H1 (cell line): ENCODE results near the gene SLC4A1AP. TPM values are rescaled to one million over a fixed set of nuclear protein-coding genes. Genes with fewer than 3 reads are reported as not detected.
A peak's percentile ranks its signal among the peaks of the same experiment; 100 is the strongest.

ENCODE experiments used
- CTCF ChIA-PET: fragments of 300-600 bp; sonication (Branson Sonifier 250); formaldehyde crosslinking; loops from one replicate; lab custom pipeline; 2021; ENCODE audit not compliant: partially characterized antibody; lab: Charles Lee
- POLR2A ChIA-PET: fragments of 300-600 bp; sonication (Branson Sonifier 250); formaldehyde crosslinking; loops from one replicate; lab custom pipeline; 2021; ENCODE audit warnings: inconsistent platforms; ENCODE audit not compliant: partially characterized antibody; lab: Charles Lee
- DNase-seq, 2 experiments: peaks; one replicate each; pipeline versions ENCODE4 v3.0.0 to v3.0.0-alpha.2; 2010 to 2022; ENCODE audit warnings: low spot score in 2 of 2, low read depth in 1 of 2, mixed read lengths in 1 of 2
- FAIRE-seq: peaks from 2 replicates; lab custom pipeline; 2011; peaks lifted over from hg19 to GRCh38; lab: Jason Lieb, UNC
- H2AFZ ChIP-seq: 2 replicates; pipeline ENCODE4 v1.8.1; 2012; ENCODE audit warnings: low read length, inconsistent platforms
- H2AK5ac ChIP-seq: 2 replicates; pipeline ENCODE4 v1.6.1; 2013; ENCODE audit warnings: low read depth, low read length
- H2BK120ac ChIP-seq: replicated peaks from 2 replicates; pipeline ENCODE3; 2013; ENCODE audit warnings: low read depth, low read length, inconsistent platforms
- H2BK12ac ChIP-seq: 2 replicates; pipeline ENCODE4 v1.6.1; 2013; ENCODE audit warnings: low read depth, low read length
- H2BK15ac ChIP-seq: 2 replicates; pipeline ENCODE4 v1.6.1; 2013; ENCODE audit warnings: low read length
- H2BK20ac ChIP-seq: 2 replicates; pipeline ENCODE4 v1.6.1; 2013; ENCODE audit warnings: low read length
- H2BK5ac ChIP-seq: 2 replicates; pipeline ENCODE4 v1.6.1; 2013; ENCODE audit warnings: low read depth, low read length
- H3K14ac ChIP-seq: 2 replicates; pipeline ENCODE4 v1.6.1; 2013; ENCODE audit warnings: inconsistent platforms; ENCODE audit not compliant: insufficient read length
- H3K18ac ChIP-seq: 2 replicates; pipeline ENCODE4 v1.6.1; 2013; ENCODE audit warnings: low read length; ENCODE audit errors: extremely low read depth
- H3K23ac ChIP-seq: 2 replicates; pipeline ENCODE4 v1.6.1; 2013; ENCODE audit warnings: inconsistent platforms; ENCODE audit not compliant: insufficient read length
- H3K23me2 ChIP-seq: 2 replicates; pipeline ENCODE4 v1.6.1; 2013; ENCODE audit warnings: low read depth, low read length
- H3K27ac ChIP-seq: 2 replicates; pipeline ENCODE4 v1.6.1; 2011; ENCODE audit warnings: low read depth, low read length, inconsistent platforms
- H3K27me3 ChIP-seq, 4 experiments: replicated peaks in 1 of 4; 1 replicate in 1 of 4; 2 replicates in 3 of 4; pipeline versions ENCODE4 v1.6.1 to v1.8.1; 2011 to 2013; ENCODE audit warnings: low read length in 3 of 4, mild to moderate bottlenecking in 3 of 4, inconsistent platforms in 2 of 4, mixed read lengths in 2 of 4, moderate library complexity in 1 of 4; ENCODE audit not compliant: control insufficient read depth in 3 of 4, insufficient read depth in 3 of 4; ENCODE audit errors: extremely low read depth in 1 of 4
- H3K36me3 ChIP-seq, 4 experiments: 2 replicates each; pipeline versions ENCODE4 v1.6.1 to v1.8.1; 2011 to 2013; ENCODE audit warnings: mild to moderate bottlenecking in 4 of 4, low read length in 3 of 4, moderate library complexity in 2 of 4, control low read depth in 1 of 4, inconsistent platforms in 1 of 4; ENCODE audit not compliant: insufficient read depth in 4 of 4, control insufficient read depth in 2 of 4
- H3K4ac ChIP-seq: replicated peaks from 2 replicates; pipeline ENCODE3; 2013; ENCODE audit warnings: low read length, low read depth, mixed read lengths, inconsistent platforms; ENCODE audit not compliant: insufficient read length
- H3K4me1 ChIP-seq, 4 experiments: replicated peaks in 1 of 4; 1 replicate in 1 of 4; 2 replicates in 3 of 4; pipeline versions ENCODE4 v1.6.1 to v1.8.1; 2011 to 2013; ENCODE audit warnings: low read length in 3 of 4, inconsistent platforms in 2 of 4, mixed read lengths in 1 of 4; ENCODE audit not compliant: insufficient read depth in 4 of 4, control insufficient read depth in 3 of 4
- H3K4me2 ChIP-seq, 2 experiments: 2 replicates each; pipeline versions ENCODE4 v1.6.1 to v1.8.1; 2011 to 2013; ENCODE audit warnings: low read depth in 2 of 2, low read length in 2 of 2, control low read depth in 1 of 2, inconsistent platforms in 1 of 2, mild to moderate bottlenecking in 1 of 2; ENCODE audit not compliant: insufficient read depth in 1 of 2
- H3K4me3 ChIP-seq, 4 experiments: fragments of 200-600, 300-600 bp in 1 of 4; sonication (generic), shearing (Covaris generic), sonication (Bioruptor Twin) in 1 of 4; 2 replicates each; pipeline versions ENCODE4 v1.5.1 to v1.8.1; 2011 to 2016; ENCODE audit warnings: low read length in 4 of 4, low read depth in 3 of 4, control low read depth in 2 of 4, inconsistent platforms in 2 of 4, mild to moderate bottlenecking in 2 of 4, mixed read lengths in 1 of 4, moderate library complexity in 1 of 4; ENCODE audit not compliant: insufficient read depth in 2 of 4; ENCODE audit errors: extremely low read depth in 1 of 4
- H3K56ac ChIP-seq: replicated peaks from 2 replicates; pipeline ENCODE3; 2013; ENCODE audit warnings: low read depth, mild to moderate bottlenecking, mixed read lengths, low read length, inconsistent platforms; ENCODE audit not compliant: insufficient read length
- H3K79me1 ChIP-seq: 2 replicates; pipeline ENCODE4 v1.6.1; 2013; ENCODE audit warnings: low read depth, low read length, control low read depth
- H3K79me2 ChIP-seq, 2 experiments: 2 replicates each; pipeline versions ENCODE4 v1.6.1 to v1.8.1; 2012 to 2013; ENCODE audit warnings: low read length in 2 of 2, mild to moderate bottlenecking in 2 of 2, inconsistent platforms in 1 of 2; ENCODE audit not compliant: insufficient read depth in 2 of 2, control insufficient read depth in 1 of 2
- H3K9ac ChIP-seq, 4 experiments: replicated peaks in 1 of 4; 1 replicate in 1 of 4; 2 replicates in 3 of 4; pipeline versions ENCODE4 v1.6.1 to v1.8.1; 2011 to 2013; ENCODE audit warnings: low read depth in 3 of 4, low read length in 3 of 4, control low read depth in 2 of 4, mild to moderate bottlenecking in 2 of 4, moderate library complexity in 2 of 4, inconsistent platforms in 1 of 4; ENCODE audit errors: extremely low read depth in 1 of 4
- H3K9me3 ChIP-seq, 2 experiments: 2 replicates each; pipeline versions ENCODE4 v1.6.1 to v1.8.1; 2012 to 2013; ENCODE audit warnings: mild to moderate bottlenecking in 2 of 2, moderate library complexity in 2 of 2, control low read depth in 1 of 2, inconsistent platforms in 1 of 2, low read depth in 1 of 2, low read length in 1 of 2, mixed read lengths in 1 of 2; ENCODE audit not compliant: insufficient read depth in 2 of 2
- H4K20me1 ChIP-seq, 2 experiments: replicated peaks in 1 of 2; 2 replicates each; pipeline versions ENCODE3 to v1.8.1; 2011 to 2013; ENCODE audit warnings: inconsistent platforms in 2 of 2, low read length in 2 of 2, mild to moderate bottlenecking in 1 of 2; ENCODE audit not compliant: insufficient read depth in 2 of 2, control insufficient read depth in 1 of 2
- H4K5ac ChIP-seq: 2 replicates; pipeline ENCODE4 v1.6.1; 2013; ENCODE audit warnings: low read length, low read depth, mixed read lengths, inconsistent platforms; ENCODE audit not compliant: insufficient read length
- H4K8ac ChIP-seq: 2 replicates; pipeline ENCODE4 v1.8.0; 2013; ENCODE audit warnings: mild to moderate bottlenecking, moderate library complexity, low read length, inconsistent platforms; ENCODE audit not compliant: insufficient read depth; ENCODE audit errors: extremely low read depth
- H4K91ac ChIP-seq: replicated peaks from 2 replicates; pipeline ENCODE3; 2013; ENCODE audit warnings: low read length, mixed read lengths, inconsistent platforms; ENCODE audit not compliant: insufficient read length
- BACH1 ChIP-seq: IDR thresholded peaks from 2 replicates; pipeline ENCODE4 v1.6.1; 2012; ENCODE audit warnings: low read length, improper control_type of control experiment
- CTBP2 ChIP-seq: IDR thresholded peaks from 2 replicates; pipeline ENCODE4 v1.7.0; 2011; ENCODE audit warnings: borderline replicate concordance, mild to moderate bottlenecking, moderate library complexity, mixed read lengths, low read length; ENCODE audit not compliant: insufficient read depth, insufficient read length
- EGR1 ChIP-seq: IDR thresholded peaks from 2 replicates; pipeline ENCODE4 v1.6.1; 2011; ENCODE audit warnings: low read depth, low read length, borderline replicate concordance
- EZH2 ChIP-seq: fragments of 200-600 bp; sonication (generic); IDR thresholded peaks from 2 replicates; pipeline ENCODE4 v1.7.1; 2012; ENCODE audit warnings: low read depth, mild to moderate bottlenecking, moderate library complexity, low read length, inconsistent platforms; ENCODE audit not compliant: severe bottlenecking
- SIX5 ChIP-seq: IDR thresholded peaks from 2 replicates; pipeline ENCODE4 v1.6.1; 2011; ENCODE audit warnings: mild to moderate bottlenecking, low read depth, low read length
- SP2 ChIP-seq: IDR thresholded peaks from 2 replicates; pipeline ENCODE4 v1.6.1; 2012; ENCODE audit warnings: mild to moderate bottlenecking, low read length, inconsistent platforms
- TEAD4 ChIP-seq: IDR thresholded peaks from 2 replicates; pipeline ENCODE4 v1.6.1; 2012; ENCODE audit warnings: low read depth, low read length, inconsistent platforms, mixed read lengths
- USF2 ChIP-seq: IDR thresholded peaks from 2 replicates; pipeline ENCODE4 v1.6.1; 2011; ENCODE audit warnings: low read length, improper control_type of control experiment
- WGBS, 2 experiments: shearing (Covaris generic) in 1 of 2; methylation state at CpG; one replicate each; pipeline versions ENCODE4 v1.1.6 to v1.1.7; 2013 to 2015; ENCODE audit warnings: low lambda C conversion rate in 2 of 2, mixed read lengths in 2 of 2, inconsistent platforms in 1 of 2, low coverage in 1 of 2, missing lambda C conversion rate in 1 of 2; ENCODE audit not compliant: insufficient replicate concordance in 2 of 2, insufficient coverage in 1 of 2, insufficient read length in 1 of 2; ENCODE audit errors: extremely low coverage in 1 of 2, missing lambda C conversion rate in 1 of 2; 5-methylcytosine and 5-hydroxymethylcytosine counted together
- polyA plus RNA-seq, 7 experiments: library from polyadenylated mRNA; depleted of rRNA in 3 of 7; stranded (reverse) in 5 of 7; unstranded in 2 of 7; fragments of >200 nt in 5 of 7; fragments of 200-250 nt in 2 of 7; gene quantifications; 1 replicate in 5 of 7; 2 replicates in 1 of 7; 4 replicates in 1 of 7; pipeline versions ENCODE4 v1.2.1 to v1.2.3, GENCODE V29; 2011 to 2013; ENCODE audit warnings: missing spikeins in 2 of 7, mixed read lengths in 2 of 7
- total RNA-seq: library from RNA; stranded (reverse); fragmentation: NEBNext Ultra II Directional; extraction: Animal tissue kit (Norgen Biotek cat#: 25700); gene quantifications from 2 replicates; pipeline ENCODE4 v1.2.1, GENCODE V29; 2021

Gene SLC4A1AP
- total and polyA plus RNA-seq, 2 of the 8 experiments (the other 6 are each of a cell fraction or from before 2014, with no cell fraction given), result 8.1 to 18.4 TPM

DNA sequence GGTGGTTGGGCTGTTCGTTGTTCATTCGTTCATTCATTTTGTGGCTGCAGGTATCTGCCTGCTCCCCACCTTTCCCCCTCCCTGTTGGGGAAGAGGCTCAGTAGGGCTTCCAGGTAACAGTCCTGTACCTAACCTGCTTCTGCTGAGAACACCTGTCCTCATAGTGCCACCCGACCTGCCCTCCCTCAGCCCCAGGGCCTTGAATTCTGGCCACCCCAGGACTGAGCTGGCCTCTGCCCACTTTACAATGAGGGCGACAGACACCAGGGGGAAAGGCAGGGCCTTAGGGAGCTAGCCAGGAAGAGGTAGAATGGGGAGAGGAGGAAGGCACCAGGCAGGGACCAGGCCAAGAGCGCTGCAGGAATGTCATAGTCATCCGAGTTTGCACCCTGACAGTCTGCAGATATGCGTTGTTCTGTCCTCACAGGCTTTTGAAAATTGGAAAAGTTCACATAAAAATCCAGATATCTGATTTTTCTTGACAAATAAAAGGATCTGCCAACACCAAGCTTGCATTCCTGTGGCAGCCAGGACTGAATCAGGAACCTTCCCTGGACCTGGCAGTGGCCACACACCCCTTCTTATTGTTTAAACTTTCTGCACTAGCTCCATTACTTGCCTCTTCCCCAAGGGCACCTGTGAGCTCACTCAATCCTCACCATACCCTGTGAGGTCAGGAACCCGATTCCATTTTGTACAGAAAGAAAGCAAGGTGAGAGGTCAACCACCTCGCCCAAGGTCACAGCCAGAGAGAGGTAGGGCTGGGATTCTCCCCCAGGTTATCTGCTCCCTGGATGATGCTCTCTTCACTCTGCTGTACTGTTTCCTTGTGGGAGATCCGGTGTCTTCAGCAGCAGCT is 72.6 kb downstream of the SLC4A1AP start:
- H4K5ac ChIP-seq, result peak overlapping the region; percentile 58
- H3K79me2 ChIP-seq, result no peaks in the 10 kb centered on the region
- peak overlapping the region; percentile 90 for H4K8ac ChIP-seq
- TF ChIP-seq BACH1, result no peak
- TF ChIP-seq EGR1, result no peak
- no peak for TF ChIP-seq CTBP2
- TF ChIP-seq USF2, result no peak
- TF ChIP-seq SIX5, result no peak
- no peak for TF ChIP-seq TEAD4
- TF ChIP-seq EZH2, result no peak
- no peak for TF ChIP-seq SP2
- H2BK12ac ChIP-seq, result peak overlapping the region; percentile 35; the same call in 1 of the 2 replicates
- H3K27me3 ChIP-seq, result no peaks in the 10 kb centered on the region; a peak in 1 of 7 replicates
- H3K14ac ChIP-seq, result peak overlapping the region; percentile 6
- peak overlapping the region; percentile 88 for H4K91ac ChIP-seq
- FAIRE-seq (no peak), DNase-seq (no peak)
- H2BK5ac ChIP-seq, result no peak overlapping the region
- H3K79me1 ChIP-seq, result no peaks in the 10 kb centered on the region
- 81% methylated on average over 10 of the region's 10 CpGs; no CpG with 5 or more reads in 1 of the 2 experiments for WGBS, 2 experiments
- no peak overlapping the region for H3K23ac ChIP-seq
- H2AK5ac ChIP-seq, result no peak overlapping the region
- H3K27ac ChIP-seq, result peak overlapping the region; percentile 54; the same call in 1 of the 2 replicates
- peak overlapping the region; percentile 54; the same call in 1 of the 2 replicates for H2AFZ ChIP-seq
- H3K4me2 ChIP-seq, result peak overlapping the region; percentile 72 to 91
- peak overlapping the region; percentile 82 for H2BK120ac ChIP-seq
- peak overlapping the region; percentile 76; the same call in 1 of the 2 replicates for H3K18ac ChIP-seq
- H4K20me1 ChIP-seq, result no peaks in the 10 kb centered on the region
- H2BK20ac ChIP-seq, result peak overlapping the region; percentile 73; the same call in 1 of the 2 replicates
- ChIA-PET POLR2A (interaction anchor here (0.7 to 5.2 kb wide), 10 partner anchors 8 to 657 kb away, joined by 3 to 63 read pairs (median 4); partner anchors contain the start of genes FOSL2 and MRPL33), CTCF (interaction anchor here (0.6 to 2.0 kb wide), 6 partner anchors 13 to 660 kb away, joined by 3 to 12 read pairs (median 4); no protein-coding TSS in a partner anchor)
- H3K23me2 ChIP-seq, result peaks cover 8% of the 10 kb centered on the region; the same call in 1 of the 2 replicates
- no peak overlapping the region for H3K56ac ChIP-seq
- H3K36me3 ChIP-seq, result no peaks in the 10 kb centered on the region
- peak overlapping the region in 2 of 4 experiments; percentile 31 to 41; a peak in 3 of 7 replicates for H3K9ac ChIP-seq
- peaks cover 0 to 4% of the 10 kb centered on the region in 2 experiments; a peak in 1 of 4 replicates for H3K9me3 ChIP-seq
- peak overlapping the region; percentile 30 for H3K4ac ChIP-seq
- H3K4me1 ChIP-seq, result peaks cover 5 to 12% (median 7%) of the 10 kb centered on the region in 4 experiments
- peak overlapping the region in 2 of 4 experiments; percentile 58 to 65; a peak in 4 of 8 replicates for H3K4me3 ChIP-seq
- H2BK15ac ChIP-seq, result peak overlapping the region; percentile 84; the same call in 1 of the 2 replicates
